Left lung (tissue), 10 donors: ENCODE measurements around the gene ART1. TPM values are rescaled to one million over a fixed set of nuclear protein-coding genes. Genes with fewer than 3 reads are reported as not detected.

Experiments used
- ATAC-seq: fragments of 200-7000 bp; cut with Tn5 transposase; one replicate; pipeline ENCODE4 v1.9.1; 2020; ENCODE audit warnings: moderate library complexity
- DNase-seq, 4 donors: peaks; one replicate each; pipeline ENCODE4 v3.0.0-alpha.2; 2013 to 2020
- H3K27ac ChIP-seq, 2 donors: fragments of 200-600 bp; sonication (generic) in 1 of 2; one replicate each; pipeline versions ENCODE4 v1.5.0 to v1.8.0; 2020 to 2021
- H3K27me3 ChIP-seq, 2 donors: fragments of 200-600 bp; sonication (generic) in 1 of 2; one replicate each; pipeline versions ENCODE4 v1.5.0 to v1.8.0; 2020 to 2021
- H3K36me3 ChIP-seq, 2 donors: fragments of 200-600 bp; sonication (generic) in 1 of 2; one replicate each; pipeline versions ENCODE4 v1.5.0 to v1.8.0; 2020 to 2021
- H3K4me1 ChIP-seq, 2 donors: fragments of 200-600 bp; one replicate each; pipeline ENCODE4 v1.8.0; 2021
- H3K4me3 ChIP-seq, 2 donors: fragments of 200-600 bp; sonication (generic) in 1 of 2; one replicate each; pipeline versions ENCODE4 v1.5.0 to v1.8.0; 2020 to 2021; ENCODE audit warnings: mild to moderate bottlenecking in 1 of 2
- H3K9me3 ChIP-seq, 2 donors: fragments of 200-600 bp; sonication (generic) in 1 of 2; one replicate each; pipeline versions ENCODE4 v1.5.0 to v1.8.0; 2020 to 2021
- CTCF ChIP-seq, 2 donors: fragments of 200-600 bp; sonication (generic) in 1 of 2; IDR thresholded peaks; one replicate each; pipeline versions ENCODE4 v1.5.0 to v1.8.0; 2021; ENCODE audit warnings: antibody characterized with exemption in 2 of 2
- intact Hi-C, 2 donors: fragments of 100-400 bp; cut with DNase I; formaldehyde crosslinking; loops; one replicate each; pipeline versions ENCODE4 v1.11.2 to v1.14.2; 2022
- polyA plus RNA-seq, 6 donors: library from polyadenylated mRNA; unstranded; fragments of 120-200 nt; gene quantifications; one replicate each; pipeline ENCODE4 v1.2.1, GENCODE V29; 2013; ENCODE audit not compliant: insufficient read length in 6 of 6
- total RNA-seq, 2 donors: library from RNA; stranded (reverse); fragmentation: NEBNext Ultra II Directional; extraction: Animal tissue kit (Norgen Biotek cat#: 25700); gene quantifications; one replicate each; pipeline ENCODE4 v1.2.1, GENCODE V29; 2021
- donor health status: DM: no; HTN: yes; CAD: no.
- donor health status: DM: no; HTN: no; CAD: no.

ART1 gene
- total and polyA plus RNA-seq, 8 donors, result 0.13 to 0.55 (median 0.32) TPM; not detected in 4

- intact Hi-C loops, result no loop called here
- Histone ChIP-seq H3K4me1 (no peaks in the 10 kb centered on the region), H3K27me3 (no peaks in the 10 kb centered on the region), H3K9me3 (no peaks in the 10 kb centered on the region), H3K36me3 (peaks cover 3 to 85% of the 10 kb centered on the region in 2 donors), H3K4me3 (no peak overlapping the region), H3K27ac (no peak overlapping the region)
- DNase-seq, result peak in 1 of 4 donors; percentile 78
- TF ChIP-seq CTCF (IDR thresholded peaks at IDR 0.05), result no peak
- no peak for ATAC-seq
These were observed 22.5 kb downstream of the ART1 start for GRCh38 chr11:3667149-3668035.

- intact Hi-C loops, result no loop called here
- ATAC-seq (no peak), DNase-seq (no peak)
- Histone ChIP-seq H3K27me3 (no peaks in the 10 kb centered on the region), H3K27ac (no peak overlapping the region), H3K36me3 (peaks cover 3 to 100% of the 10 kb centered on the region in 2 donors), H3K4me1 (no peaks in the 10 kb centered on the region), H3K9me3 (no peaks in the 10 kb centered on the region), H3K4me3 (no peak overlapping the region)
- no peak for TF ChIP-seq CTCF (IDR thresholded peaks at IDR 0.05)
These were observed 24.2 kb downstream of the ART1 start for GRCh38 chr11:3669128-3669527.

GRCh38 chr11:3669742-3670183 lies 24.8 kb downstream of the ART1 start:
- no peak for DNase-seq
- H3K9me3 ChIP-seq, result no peaks in the 10 kb centered on the region
- H3K27ac ChIP-seq, result no peak overlapping the region
- no peak overlapping the region for H3K4me3 ChIP-seq
- intact Hi-C loops, result no loop called here
- H3K36me3 ChIP-seq, result peaks cover 3 to 100% of the 10 kb centered on the region in 2 donors
- H3K27me3 ChIP-seq, result no peaks in the 10 kb centered on the region
- no peak for TF ChIP-seq CTCF (IDR thresholded peaks at IDR 0.05)
- ATAC-seq, result no peak
- no peaks in the 10 kb centered on the region for H3K4me1 ChIP-seq

- no peak for DNase-seq
- intact Hi-C loops, result no loop called here
- Histone ChIP-seq H3K27ac (no peak within 1 kb of the TSS), H3K9me3 (no peaks in the 10 kb centered on the region), H3K36me3 (peaks cover 3 to 100% of the 10 kb centered on the region in 2 donors), H3K4me1 (no peaks in the 10 kb centered on the region), H3K4me3 (no peak within 1 kb of the TSS), H3K27me3 (no peaks in the 10 kb centered on the region)
- no peak for ATAC-seq
- no peak for TF ChIP-seq CTCF (IDR thresholded peaks at IDR 0.05)
These were observed 26.7 kb downstream of the ART1 start, which contains the start of gene CHRNA10 for GRCh38 chr11:3671334-3672254. Gene CHRNA10, minus strand, starts transcription at chr11:3671384. Its CDS starts 72 bp downstream, at chr11:3671312.
